Uterus (tissue), 4 donors: ENCODE data around the gene CCDC91. TPM values are rescaled to one million over a fixed set of nuclear protein-coding genes. Genes with fewer than 3 reads are reported as not detected.

Experiments
- DNase-seq, 2 donors: peaks; one replicate each; pipeline ENCODE4 v3.0.0-alpha.2; 2019 to 2020
- H3K27ac ChIP-seq, 2 donors: fragments of 200-600 bp; sonication (generic); 1 replicate in 1 of 2; 2 replicates in 1 of 2; pipeline ENCODE4 v1.5.1; 2016 to 2018
- H3K27me3 ChIP-seq, 2 donors: fragments of 200-600 bp; sonication (generic); one replicate each; pipeline ENCODE4 v1.5.1; 2018 to 2019; ENCODE audit warnings: control low read depth in 1 of 2
- H3K36me3 ChIP-seq, 2 donors: fragments of 200-600 bp; sonication (generic); one replicate each; pipeline ENCODE4 v1.5.1; 2019; ENCODE audit warnings: control low read depth in 1 of 2
- H3K4me1 ChIP-seq, 2 donors: fragments of 200-600 bp; sonication (generic); one replicate each; pipeline ENCODE4 v1.5.1; 2018 to 2019; ENCODE audit warnings: control low read depth in 1 of 2
- H3K4me3 ChIP-seq, 2 donors: fragments of 200-600 bp; sonication (generic); 1 replicate in 1 of 2; 2 replicates in 1 of 2; pipeline ENCODE4 v1.5.1; 2018 to 2019; ENCODE audit warnings: mild to moderate bottlenecking in 1 of 2
- H3K9me3 ChIP-seq, 2 donors: fragments of 200-600 bp; sonication (generic); one replicate each; pipeline ENCODE4 v1.5.1; 2019; ENCODE audit warnings: control low read depth in 1 of 2
- CTCF ChIP-seq, 4 experiments: fragments of 200-600 bp in 2 of 4; fragments of 450-650 bp in 2 of 4; sonication (generic) in 2 of 4; IDR thresholded peaks; one replicate each; pipeline ENCODE4 v1.5.1; 2016 to 2019; ENCODE audit warnings: antibody characterized with exemption in 4 of 4, mild to moderate bottlenecking in 2 of 4, moderate library complexity in 1 of 4
- POLR2A ChIP-seq, 2 donors: fragments of 450-650 bp; IDR thresholded peaks; one replicate each; pipeline ENCODE4 v1.6.1; 2016; ENCODE audit warnings: antibody characterized with exemption in 2 of 2, mild to moderate bottlenecking in 1 of 2, moderate library complexity in 1 of 2
- intact Hi-C: fragments of 100-400 bp; cut with DNase I; formaldehyde crosslinking; loops from one replicate; pipeline ENCODE4 v1.15.1; 2023; ENCODE audit warnings: low total_unique reads
- total RNA-seq, 4 donors: library from RNA; depleted of rRNA in 3 of 4; stranded (reverse); fragments of >200 nt in 3 of 4; gene quantifications; one replicate each; pipeline versions ENCODE4 v1.1.0 to v1.2.4, GENCODE V29; 2014 to 2023
- donor health status: DM: yes; HTN: yes; CAD: no.

Gene CCDC91
- total RNA-seq, 4 donors from 2014 or later, result 24.7 to 49.7 (median 41.0) TPM

GRCh38 chr12:28500373-28501024 is 310.2 kb downstream of the CCDC91 start:
- intact Hi-C loops, result no loop called here
- H3K36me3 ChIP-seq, result no peaks in the 10 kb centered on the region
- H3K27me3 ChIP-seq, result no peaks in the 10 kb centered on the region
- H3K4me1 ChIP-seq, result no peaks in the 10 kb centered on the region
- H3K9me3 ChIP-seq, result no peaks in the 10 kb centered on the region
- no peak for TF ChIP-seq POLR2A (IDR thresholded peaks at IDR 0.05)
- TF ChIP-seq CTCF (IDR thresholded peaks at IDR 0.05), result no peak
- H3K27ac ChIP-seq, result no peak overlapping the region
- H3K4me3 ChIP-seq, result no peak overlapping the region
- DNase-seq, result no peak

GRCh38 chr12:28506271-28506670 is 316.0 kb downstream of the CCDC91 start:
- Histone ChIP-seq H3K36me3 (no peaks in the 10 kb centered on the region), H3K4me3 (no peak overlapping the region), H3K4me1 (no peaks in the 10 kb centered on the region), H3K27ac (no peak overlapping the region), H3K9me3 (no peaks in the 10 kb centered on the region), H3K27me3 (no peaks in the 10 kb centered on the region)
- no peak for DNase-seq
- TF ChIP-seq CTCF (IDR thresholded peaks at IDR 0.05), result no peak
- TF ChIP-seq POLR2A (IDR thresholded peaks at IDR 0.05), result no peak
- intact Hi-C loops, result no loop called here

- no peaks in the 10 kb centered on the region for H3K4me1 ChIP-seq
- TF ChIP-seq POLR2A (IDR thresholded peaks at IDR 0.05) (no peak), CTCF (IDR thresholded peaks at IDR 0.05) (no peak)
- H3K27me3 ChIP-seq, result no peaks in the 10 kb centered on the region
- DNase-seq, result no peak
- no peak overlapping the region for H3K4me3 ChIP-seq
- intact Hi-C loops, result no loop called here
- H3K36me3 ChIP-seq, result no peaks in the 10 kb centered on the region
- H3K9me3 ChIP-seq, result no peaks in the 10 kb centered on the region
- no peak overlapping the region for H3K27ac ChIP-seq
Observed at GRCh38 chr12:28507033-28507432, 316.8 kb downstream of the CCDC91 start.

- H3K36me3 ChIP-seq, result no peaks in the 10 kb centered on the region
- H3K4me3 ChIP-seq, result no peak overlapping the region
- no peak for DNase-seq
- TF ChIP-seq CTCF (IDR thresholded peaks at IDR 0.05), result no peak
- TF ChIP-seq POLR2A (IDR thresholded peaks at IDR 0.05), result no peak
- no peaks in the 10 kb centered on the region for H3K4me1 ChIP-seq
- no peaks in the 10 kb centered on the region for H3K9me3 ChIP-seq
- no peak overlapping the region for H3K27ac ChIP-seq
- no peaks in the 10 kb centered on the region for H3K27me3 ChIP-seq
- intact Hi-C loops, result no loop called here
Observed at GRCh38 chr12:28507867-28508266, 317.6 kb downstream of the CCDC91 start.

- Histone ChIP-seq H3K4me1 (no peaks in the 10 kb centered on the region), H3K9me3 (no peaks in the 10 kb centered on the region), H3K4me3 (no peak overlapping the region), H3K27ac (no peak overlapping the region), H3K27me3 (no peaks in the 10 kb centered on the region), H3K36me3 (no peaks in the 10 kb centered on the region)
- no peak for DNase-seq
- TF ChIP-seq CTCF (IDR thresholded peaks at IDR 0.05) (no peak), POLR2A (IDR thresholded peaks at IDR 0.05) (no peak)
- intact Hi-C loops, result no loop called here
Observed at GRCh38 chr12:28512406-28512805, 322.1 kb downstream of the CCDC91 start.
